SK-N-SH treated with all-trans-retinoic acid at 6 μM for 48 hours (cell line): Measurements from ENCODE around the gene TMC5.

Experiments
- ATAC-seq: fragments of 200-7000 bp; cut with Tn5 transposase; 3 replicates; pipeline ENCODE4 v1.9.1; 2020; ENCODE audit warnings: mild to moderate bottlenecking, moderate library complexity
- ARNTL ChIP-seq: fragments of 450-650 bp; formaldehyde crosslinking; IDR thresholded peaks from 2 replicates; pipeline ENCODE4 v1.5.0; 2020; ENCODE audit warnings: low read depth, mild to moderate bottlenecking, moderate library complexity, borderline replicate concordance
- BACH2 ChIP-seq: fragments of 250-450 bp; sonication (Bioruptor Pico); IDR thresholded peaks from 2 replicates; pipeline ENCODE4 v1.9.0; 2021; ENCODE audit warnings: mild to moderate bottlenecking, borderline replicate concordance
- CSDC2 ChIP-seq: fragments of 250-450 bp; sonication (Bioruptor Pico); IDR thresholded peaks from 2 replicates; pipeline ENCODE4 v1.5.0; 2020; ENCODE audit warnings: mild to moderate bottlenecking, moderate library complexity
- ESRRG ChIP-seq: fragments of 250-450 bp; sonication (Bioruptor Pico); IDR thresholded peaks from 2 replicates; pipeline ENCODE4 v1.6.1; 2021; ENCODE audit warnings: mild to moderate bottlenecking
- GLIS3 ChIP-seq: fragments of 250-450 bp; sonication (Bioruptor Pico); IDR thresholded peaks from 2 replicates; pipeline ENCODE4 v1.5.0; 2020; ENCODE audit warnings: mild to moderate bottlenecking, moderate library complexity
- ISL1 ChIP-seq: fragments of 250-450 bp; sonication (Bioruptor Pico); IDR thresholded peaks from 2 replicates; pipeline ENCODE4 v2.1.2; 2022; ENCODE audit warnings: mild to moderate bottlenecking, moderate library complexity
- OSR1 ChIP-seq: fragments of 250-450 bp; sonication (Bioruptor Pico); IDR thresholded peaks from 2 replicates; pipeline ENCODE4 v1.8.0; 2022; ENCODE audit warnings: moderate library complexity, mild to moderate bottlenecking, inconsistent platforms
- PPARA ChIP-seq: fragments of 250-450 bp; sonication (Bioruptor Pico); IDR thresholded peaks from 2 replicates; pipeline ENCODE4 v1.5.0; 2020; ENCODE audit warnings: mild to moderate bottlenecking, borderline replicate concordance
- RARB ChIP-seq: fragments of 250-450 bp; sonication (Bioruptor Pico); IDR thresholded peaks from 2 replicates; pipeline ENCODE4 v1.8.0; 2021; ENCODE audit warnings: mild to moderate bottlenecking, moderate library complexity
- SNAI2 ChIP-seq: fragments of 250-450 bp; sonication (Bioruptor Pico); IDR thresholded peaks from 2 replicates; pipeline ENCODE4 v1.5.0; 2020; ENCODE audit warnings: mild to moderate bottlenecking, moderate library complexity
- TCF4 ChIP-seq: fragments of 250-450 bp; sonication (Bioruptor Pico); IDR thresholded peaks from 2 replicates; pipeline ENCODE4 v1.8.0; 2021; ENCODE audit warnings: mild to moderate bottlenecking, moderate library complexity, borderline replicate concordance
- TOX ChIP-seq: fragments of 250-450 bp; sonication (Bioruptor Pico); IDR thresholded peaks from 2 replicates; pipeline ENCODE4 v1.8.0; 2021; ENCODE audit warnings: mild to moderate bottlenecking, moderate library complexity, borderline replicate concordance
- ZC3H10 ChIP-seq: fragments of 250-450 bp; sonication (Bioruptor Pico); IDR thresholded peaks from 2 replicates; pipeline ENCODE4 v1.5.1; 2021; ENCODE audit warnings: mild to moderate bottlenecking, moderate library complexity
- ZFP3 ChIP-seq: fragments of 250-450 bp; sonication (Bioruptor Pico); IDR thresholded peaks from 2 replicates; pipeline ENCODE4 v1.5.0; 2020; ENCODE audit warnings: mild to moderate bottlenecking, moderate library complexity
- ZFP30 ChIP-seq: fragments of 450-650 bp; formaldehyde crosslinking; IDR thresholded peaks from 2 replicates; pipeline ENCODE4 v1.5.0; 2022; ENCODE audit warnings: mild to moderate bottlenecking, moderate library complexity
- ZNF565 ChIP-seq: fragments of 450-650 bp; formaldehyde crosslinking; conservative IDR thresholded peaks from 2 replicates; pipeline ENCODE4 v1.5.0; 2020; ENCODE audit warnings: low read depth, mild to moderate bottlenecking, moderate library complexity
- ZNF70 ChIP-seq: fragments of 450-650 bp; formaldehyde crosslinking; IDR thresholded peaks from 2 replicates; pipeline ENCODE4 v1.5.0; 2020; ENCODE audit warnings: mild to moderate bottlenecking, moderate library complexity
- ZNF8 ChIP-seq: fragments of 450-650 bp; formaldehyde crosslinking; IDR thresholded peaks from 2 replicates; pipeline ENCODE4 v1.5.0; 2020; ENCODE audit warnings: mild to moderate bottlenecking, moderate library complexity
- TF ChIP-seq, protein P1 (sequence below): fragments of 250-450 bp; sonication (Bioruptor Pico); IDR thresholded peaks from 2 replicates; pipeline ENCODE4 v1.5.1; 2021; ENCODE audit warnings: mild to moderate bottlenecking, moderate library complexity
- TF ChIP-seq, protein P2 (sequence below): fragments of 250-450 bp; sonication (Bioruptor Pico); IDR thresholded peaks from 2 replicates; pipeline ENCODE4 v1.8.0; 2021; ENCODE audit warnings: low read depth, mild to moderate bottlenecking, moderate library complexity, borderline replicate concordance
- TF ChIP-seq, protein P3 (sequence below): fragments of 250-450 bp; sonication (Bioruptor Pico); IDR thresholded peaks from 2 replicates; pipeline ENCODE4 v1.8.0; 2020; ENCODE audit warnings: mild to moderate bottlenecking, moderate library complexity, borderline replicate concordance
- TF ChIP-seq, protein P4 (sequence below): fragments of 250-450 bp; sonication (Bioruptor Pico); IDR thresholded peaks from 2 replicates; pipeline ENCODE4 v1.5.1; 2020; ENCODE audit warnings: low read depth, mild to moderate bottlenecking, moderate library complexity

Gene TMC5

DNA sequence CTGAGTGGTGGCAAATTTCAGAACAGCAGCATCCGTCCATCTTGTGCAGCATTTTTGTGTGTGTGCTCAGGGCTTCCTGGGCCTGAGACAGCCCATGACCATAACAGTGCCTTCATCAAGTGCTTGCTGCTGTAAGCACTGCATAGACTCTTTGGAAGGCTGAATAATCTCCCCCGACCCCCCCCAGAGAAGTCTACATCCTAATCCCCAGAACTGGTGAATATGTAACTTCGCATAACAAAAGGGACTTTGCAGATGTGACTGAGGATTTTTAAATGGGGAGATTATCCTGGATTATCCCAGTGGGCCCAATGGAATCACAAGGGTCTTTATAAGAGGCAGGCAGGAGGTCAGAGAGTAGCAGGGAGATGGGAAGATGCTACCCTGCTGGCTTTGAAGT lies 50.6 kb downstream of the TMC5 start:
- TF ChIP-seq, protein P1, sequence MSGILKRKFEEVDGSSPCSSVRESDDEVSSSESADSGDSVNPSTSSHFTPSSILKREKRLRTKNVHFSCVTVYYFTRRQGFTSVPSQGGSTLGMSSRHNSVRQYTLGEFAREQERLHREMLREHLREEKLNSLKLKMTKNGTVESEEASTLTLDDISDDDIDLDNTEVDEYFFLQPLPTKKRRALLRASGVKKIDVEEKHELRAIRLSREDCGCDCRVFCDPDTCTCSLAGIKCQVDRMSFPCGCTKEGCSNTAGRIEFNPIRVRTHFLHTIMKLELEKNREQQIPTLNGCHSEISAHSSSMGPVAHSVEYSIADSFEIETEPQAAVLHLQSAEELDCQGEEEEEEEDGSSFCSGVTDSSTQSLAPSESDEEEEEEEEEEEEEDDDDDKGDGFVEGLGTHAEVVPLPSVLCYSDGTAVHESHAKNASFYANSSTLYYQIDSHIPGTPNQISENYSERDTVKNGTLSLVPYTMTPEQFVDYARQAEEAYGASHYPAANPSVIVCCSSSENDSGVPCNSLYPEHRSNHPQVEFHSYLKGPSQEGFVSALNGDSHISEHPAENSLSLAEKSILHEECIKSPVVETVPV (CRISPR knock-in tag), result no peak
- TF ChIP-seq ESRRG (no peak), ARNTL (CRISPR knock-in tag) (no peak), ZNF70 (CRISPR knock-in tag) (no peak), PPARA (CRISPR knock-in tag) (no peak), BACH2 (CRISPR knock-in tag) (no peak), GLIS3 (no peak), CSDC2 (CRISPR knock-in tag) (no peak), SNAI2 (CRISPR knock-in tag) (no peak), ISL1 (CRISPR knock-in tag) (no peak), OSR1 (no peak), TOX (no peak)
- TF ChIP-seq, protein P2, sequence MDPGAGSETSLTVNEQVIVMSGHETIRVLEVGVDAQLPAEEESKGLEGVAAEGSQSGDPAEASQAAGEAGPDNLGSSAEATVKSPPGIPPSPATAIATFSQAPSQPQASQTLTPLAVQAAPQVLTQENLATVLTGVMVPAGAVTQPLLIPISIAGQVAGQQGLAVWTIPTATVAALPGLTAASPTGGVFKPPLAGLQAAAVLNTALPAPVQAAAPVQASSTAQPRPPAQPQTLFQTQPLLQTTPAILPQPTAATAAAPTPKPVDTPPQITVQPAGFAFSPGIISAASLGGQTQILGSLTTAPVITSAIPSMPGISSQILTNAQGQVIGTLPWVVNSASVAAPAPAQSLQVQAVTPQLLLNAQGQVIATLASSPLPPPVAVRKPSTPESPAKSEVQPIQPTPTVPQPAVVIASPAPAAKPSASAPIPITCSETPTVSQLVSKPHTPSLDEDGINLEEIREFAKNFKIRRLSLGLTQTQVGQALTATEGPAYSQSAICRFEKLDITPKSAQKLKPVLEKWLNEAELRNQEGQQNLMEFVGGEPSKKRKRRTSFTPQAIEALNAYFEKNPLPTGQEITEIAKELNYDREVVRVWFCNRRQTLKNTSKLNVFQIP (CRISPR knock-in tag), result no peak
- no peak for ATAC-seq

DNA sequence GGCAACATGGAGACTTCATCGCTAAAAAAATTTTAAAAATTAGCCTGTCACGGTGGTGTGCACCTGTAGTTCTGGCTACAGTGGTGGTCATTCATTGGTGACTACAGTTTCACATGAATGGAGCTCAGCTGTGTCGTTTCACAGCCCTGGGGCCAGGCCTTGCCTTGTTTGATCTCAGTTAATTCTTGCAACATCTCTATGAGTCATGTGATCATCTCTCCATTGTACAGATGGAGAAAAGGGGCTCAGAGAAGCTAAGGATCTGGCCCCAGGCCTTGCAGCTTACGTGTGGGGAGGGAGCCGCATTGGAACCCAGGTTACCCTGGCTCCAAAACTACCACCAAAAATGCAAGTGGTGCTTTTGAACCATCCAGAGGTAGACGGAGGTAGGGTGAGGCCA lies 54.8 kb downstream of the TMC5 start:
- no peak for ATAC-seq
- TF ChIP-seq ISL1 (CRISPR knock-in tag) (no peak), RARB (CRISPR knock-in tag) (no peak), ZNF565 (CRISPR knock-in tag) (no peak), GLIS3 (no peak), BACH2 (CRISPR knock-in tag) (no peak)
- TF ChIP-seq, protein P2 (CRISPR knock-in tag), result no peak

DNA sequence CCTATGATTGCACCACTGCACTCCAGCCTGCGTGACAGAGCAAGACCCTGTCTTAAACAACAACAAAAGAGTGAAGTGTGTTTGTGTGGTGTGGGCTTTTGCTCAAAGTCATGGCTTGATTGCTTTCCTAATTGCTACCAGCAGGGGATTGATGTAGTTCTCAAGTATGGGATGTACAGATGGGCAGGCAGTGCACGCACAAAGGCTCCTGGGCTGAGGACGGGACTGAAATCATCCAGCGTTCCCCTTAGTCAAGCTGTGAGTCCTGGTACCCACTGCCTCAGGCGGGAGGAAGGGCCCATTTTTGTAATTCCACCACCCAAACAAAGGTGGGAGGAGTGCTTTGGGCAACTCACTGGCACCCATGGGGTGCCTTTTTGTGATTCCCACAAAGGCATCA lies 56.9 kb downstream of the TMC5 start:
- TF ChIP-seq ZFP30 (CRISPR knock-in tag) (no peak), ZNF8 (CRISPR knock-in tag) (no peak), SNAI2 (CRISPR knock-in tag) (no peak)
- ATAC-seq, result no peak

DNA sequence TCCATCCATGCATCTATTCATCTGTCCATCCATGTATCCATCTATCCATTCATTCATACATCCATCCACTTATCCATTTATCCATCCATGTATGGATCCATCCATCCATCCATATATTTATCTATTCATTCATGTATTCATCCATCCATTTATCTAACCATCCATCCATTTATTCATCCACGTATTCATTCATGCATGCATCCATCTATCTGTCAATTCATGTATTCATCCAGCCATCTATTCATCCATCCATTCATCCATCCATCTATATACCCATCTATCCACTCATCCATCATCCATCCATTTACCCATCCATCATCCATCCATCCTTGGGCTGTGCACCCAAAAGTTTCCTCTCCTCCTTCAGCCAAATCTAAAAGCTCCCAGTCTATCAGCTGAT lies 60.8 kb downstream of the TMC5 start:
- TF ChIP-seq, protein P1 (CRISPR knock-in tag), result no peak
- TF ChIP-seq ZNF8 (CRISPR knock-in tag) (no peak), ZFP3 (CRISPR knock-in tag) (no peak), ZNF70 (CRISPR knock-in tag) (no peak), GLIS3 (no peak), RARB (CRISPR knock-in tag) (no peak), ESRRG (no peak), TCF4 (CRISPR knock-in tag) (no peak), ISL1 (CRISPR knock-in tag) (no peak), SNAI2 (CRISPR knock-in tag) (no peak), TOX (no peak), BACH2 (CRISPR knock-in tag) (no peak), ZC3H10 (no peak)
- TF ChIP-seq, protein P3, sequence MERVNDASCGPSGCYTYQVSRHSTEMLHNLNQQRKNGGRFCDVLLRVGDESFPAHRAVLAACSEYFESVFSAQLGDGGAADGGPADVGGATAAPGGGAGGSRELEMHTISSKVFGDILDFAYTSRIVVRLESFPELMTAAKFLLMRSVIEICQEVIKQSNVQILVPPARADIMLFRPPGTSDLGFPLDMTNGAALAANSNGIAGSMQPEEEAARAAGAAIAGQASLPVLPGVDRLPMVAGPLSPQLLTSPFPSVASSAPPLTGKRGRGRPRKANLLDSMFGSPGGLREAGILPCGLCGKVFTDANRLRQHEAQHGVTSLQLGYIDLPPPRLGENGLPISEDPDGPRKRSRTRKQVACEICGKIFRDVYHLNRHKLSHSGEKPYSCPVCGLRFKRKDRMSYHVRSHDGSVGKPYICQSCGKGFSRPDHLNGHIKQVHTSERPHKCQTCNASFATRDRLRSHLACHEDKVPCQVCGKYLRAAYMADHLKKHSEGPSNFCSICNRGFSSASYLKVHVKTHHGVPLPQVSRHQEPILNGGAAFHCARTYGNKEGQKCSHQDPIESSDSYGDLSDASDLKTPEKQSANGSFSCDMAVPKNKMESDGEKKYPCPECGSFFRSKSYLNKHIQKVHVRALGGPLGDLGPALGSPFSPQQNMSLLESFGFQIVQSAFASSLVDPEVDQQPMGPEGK, result no peak
- TF ChIP-seq, protein P4, sequence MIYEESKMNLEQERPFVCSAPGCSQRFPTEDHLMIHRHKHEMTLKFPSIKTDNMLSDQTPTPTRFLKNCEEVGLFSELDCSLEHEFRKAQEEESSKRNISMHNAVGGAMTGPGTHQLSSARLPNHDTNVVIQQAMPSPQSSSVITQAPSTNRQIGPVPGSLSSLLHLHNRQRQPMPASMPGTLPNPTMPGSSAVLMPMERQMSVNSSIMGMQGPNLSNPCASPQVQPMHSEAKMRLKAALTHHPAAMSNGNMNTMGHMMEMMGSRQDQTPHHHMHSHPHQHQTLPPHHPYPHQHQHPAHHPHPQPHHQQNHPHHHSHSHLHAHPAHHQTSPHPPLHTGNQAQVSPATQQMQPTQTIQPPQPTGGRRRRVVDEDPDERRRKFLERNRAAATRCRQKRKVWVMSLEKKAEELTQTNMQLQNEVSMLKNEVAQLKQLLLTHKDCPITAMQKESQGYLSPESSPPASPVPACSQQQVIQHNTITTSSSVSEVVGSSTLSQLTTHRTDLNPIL (CRISPR knock-in tag), result no peak
- no peak for ATAC-seq
